Mesenchymal stem cell (in vitro differentiated cells and primary cell): ENCODE data around the gene SEL1L2.

Experiments used
- DNase-seq: peaks from one replicate; pipeline ENCODE4 v3.0.0-alpha.2; 2013
- H2AFZ ChIP-seq: one replicate; pipeline ENCODE4 v1.6.1; 2013; ENCODE audit warnings: low read depth, mild to moderate bottlenecking, control low read depth, inconsistent platforms, low read length, moderate library complexity
- H2AK5ac ChIP-seq: 2 replicates; pipeline ENCODE4 v1.6.1; 2013; ENCODE audit warnings: low read length, moderate library complexity, mild to moderate bottlenecking, inconsistent platforms; ENCODE audit not compliant: severe bottlenecking
- H2BK120ac ChIP-seq: one replicate; pipeline ENCODE4 v1.6.1; 2013; ENCODE audit warnings: low read depth, mild to moderate bottlenecking, inconsistent platforms, low read length, moderate library complexity
- H2BK12ac ChIP-seq, 2 experiments: one replicate each; pipeline ENCODE4 v1.6.1; 2013; ENCODE audit warnings: inconsistent platforms in 2 of 2, low read length in 2 of 2, mild to moderate bottlenecking in 2 of 2, moderate library complexity in 2 of 2, control low read depth in 1 of 2
- H2BK15ac ChIP-seq: one replicate; pipeline ENCODE4 v1.6.1; 2013; ENCODE audit warnings: mild to moderate bottlenecking, low read depth, inconsistent platforms; ENCODE audit not compliant: poor library complexity, severe bottlenecking
- H2BK5ac ChIP-seq: 2 replicates; pipeline ENCODE4 v1.6.1; 2013; ENCODE audit warnings: low read depth, mild to moderate bottlenecking, low read length, control low read depth, inconsistent platforms; ENCODE audit not compliant: poor library complexity, severe bottlenecking
- H3K14ac ChIP-seq, 2 experiments: one replicate each; pipeline ENCODE4 v1.6.1; 2013; ENCODE audit warnings: inconsistent platforms in 2 of 2, low read length in 2 of 2, control low read depth in 1 of 2, mild to moderate bottlenecking in 1 of 2, moderate library complexity in 1 of 2
- H3K18ac ChIP-seq, 2 experiments: one replicate each; pipeline ENCODE4 v1.6.1; 2013; ENCODE audit warnings: inconsistent platforms in 2 of 2, low read length in 2 of 2, control low read depth in 1 of 2, low read depth in 1 of 2, mild to moderate bottlenecking in 1 of 2
- H3K23ac ChIP-seq, 2 experiments: one replicate each; pipeline ENCODE4 v1.6.1; 2013; ENCODE audit warnings: inconsistent platforms in 2 of 2, low read length in 2 of 2, mild to moderate bottlenecking in 2 of 2, moderate library complexity in 2 of 2, control low read depth in 1 of 2
- H3K27ac ChIP-seq: 2 replicates; pipeline ENCODE4 v1.5.1; 2013; ENCODE audit warnings: mild to moderate bottlenecking, moderate library complexity, low read length, control low read depth, inconsistent platforms; ENCODE audit not compliant: poor library complexity, severe bottlenecking
- H3K27me3 ChIP-seq, 2 experiments: 2 replicates each; pipeline versions ENCODE4 v1.6.1 to v1.7.0; 2013; ENCODE audit warnings: low read length in 2 of 2, mild to moderate bottlenecking in 2 of 2, moderate library complexity in 2 of 2, control low read depth in 1 of 2, inconsistent platforms in 1 of 2; ENCODE audit not compliant: control insufficient read depth in 1 of 2, insufficient read depth in 1 of 2
- H3K36me3 ChIP-seq, 2 experiments: 2 replicates each; pipeline versions ENCODE4 v1.6.1 to v1.7.0; 2013; ENCODE audit warnings: low read length in 2 of 2, control low read depth in 1 of 2, inconsistent platforms in 1 of 2, low read depth in 1 of 2, mild to moderate bottlenecking in 1 of 2; ENCODE audit not compliant: insufficient read depth in 2 of 2, control insufficient read depth in 1 of 2
- H3K4ac ChIP-seq, 2 experiments: one replicate each; pipeline ENCODE4 v1.6.1; 2013; ENCODE audit warnings: inconsistent platforms in 2 of 2, low read length in 2 of 2, mild to moderate bottlenecking in 2 of 2, moderate library complexity in 2 of 2, control low read depth in 1 of 2, low read depth in 1 of 2
- H3K4me1 ChIP-seq: 2 replicates; pipeline ENCODE4 v1.6.1; 2013; ENCODE audit warnings: low read depth, low read length, control low read depth; ENCODE audit not compliant: control insufficient read depth, insufficient read depth
- H3K4me2 ChIP-seq: 2 replicates; pipeline ENCODE4 v1.6.1; 2013; ENCODE audit warnings: low read length, mild to moderate bottlenecking, inconsistent platforms; ENCODE audit not compliant: poor library complexity, severe bottlenecking
- H3K4me3 ChIP-seq, 2 experiments: 2 replicates each; pipeline versions ENCODE4 v1.5.1 to v1.7.0; 2013; ENCODE audit warnings: low read length in 2 of 2, mild to moderate bottlenecking in 2 of 2, control low read depth in 1 of 2, low read depth in 1 of 2; ENCODE audit not compliant: insufficient read depth in 1 of 2
- H3K79me1 ChIP-seq: replicated peaks from 2 replicates; pipeline ENCODE4 v1.6.1; 2013; ENCODE audit warnings: mild to moderate bottlenecking, control low read depth, low read length, inconsistent platforms; ENCODE audit not compliant: poor library complexity, severe bottlenecking
- H3K9ac ChIP-seq: 2 replicates; pipeline ENCODE4 v1.7.0; 2013; ENCODE audit warnings: mild to moderate bottlenecking, low read length, moderate library complexity
- H3K9me3 ChIP-seq: 2 replicates; pipeline ENCODE4 v1.7.0; 2013; ENCODE audit warnings: mild to moderate bottlenecking, low read length; ENCODE audit not compliant: control insufficient read depth
- H4K8ac ChIP-seq: one replicate; pipeline ENCODE4 v1.6.1; 2013; ENCODE audit warnings: inconsistent platforms, mild to moderate bottlenecking, low read length, moderate library complexity
- H4K91ac ChIP-seq: one replicate; pipeline ENCODE4 v1.6.1; 2013; ENCODE audit warnings: mild to moderate bottlenecking, low read length, inconsistent platforms
- WGBS: methylation state at CpG from one replicate; pipeline ENCODE4 v1.1.7; 2013; ENCODE audit warnings: mixed read lengths; 5-methylcytosine and 5-hydroxymethylcytosine counted together

SEL1L2 gene

GRCh38 chr20:13991311-13991710, 897 bp upstream of the SEL1L2 start:
- no peak overlapping the region for H3K23ac ChIP-seq
- no peak overlapping the region for H4K91ac ChIP-seq
- H3K9me3 ChIP-seq: peaks cover 36% of the 10 kb centered on the region
- H3K18ac ChIP-seq: no peak overlapping the region
- no peak overlapping the region for H2BK15ac ChIP-seq
- H3K27ac ChIP-seq: no peak overlapping the region
- no peak overlapping the region for H2AFZ ChIP-seq
- H3K4me2 ChIP-seq: no peak overlapping the region
- no peak overlapping the region for H2BK5ac ChIP-seq
- WGBS: 81% methylated on average over 1 of the region's 1 CpG
- H3K14ac ChIP-seq: no peak overlapping the region
- no peak overlapping the region for H2AK5ac ChIP-seq
- no peak for DNase-seq
- H3K36me3 ChIP-seq: no peaks in the 10 kb centered on the region
- H3K4me3 ChIP-seq: no peak overlapping the region
- no peaks in the 10 kb centered on the region for H3K79me1 ChIP-seq
- H3K27me3 ChIP-seq: no peaks in the 10 kb centered on the region
- no peak overlapping the region for H3K9ac ChIP-seq
- H2BK12ac ChIP-seq: no peak overlapping the region
- no peak overlapping the region for H4K8ac ChIP-seq
- no peak overlapping the region for H3K4ac ChIP-seq
- no peak overlapping the region for H2BK120ac ChIP-seq
- H3K4me1 ChIP-seq: peaks cover 2% of the 10 kb centered on the region

- no peak overlapping the region for H2BK12ac ChIP-seq
- no peaks in the 10 kb centered on the region for H3K79me1 ChIP-seq
- H3K14ac ChIP-seq: no peak overlapping the region
- H3K36me3 ChIP-seq: no peaks in the 10 kb centered on the region
- H3K27me3 ChIP-seq: no peaks in the 10 kb centered on the region
- H3K4ac ChIP-seq: no peak overlapping the region
- H3K27ac ChIP-seq: no peak overlapping the region
- peaks cover 14% of the 10 kb centered on the region for H3K9me3 ChIP-seq
- H3K4me1 ChIP-seq: no peaks in the 10 kb centered on the region
- H2AFZ ChIP-seq: no peak overlapping the region
- no peak overlapping the region for H2AK5ac ChIP-seq
- no peak overlapping the region for H3K23ac ChIP-seq
- no peak overlapping the region for H2BK120ac ChIP-seq
- H4K8ac ChIP-seq: no peak overlapping the region
- WGBS: 63% methylated on average over 4 of the region's 4 CpGs
- no peak overlapping the region for H3K4me3 ChIP-seq
- H4K91ac ChIP-seq: no peak overlapping the region
- H2BK5ac ChIP-seq: no peak overlapping the region
- H3K18ac ChIP-seq: no peak overlapping the region
- DNase-seq: no peak
- no peak overlapping the region for H3K9ac ChIP-seq
- no peak overlapping the region for H2BK15ac ChIP-seq
- H3K4me2 ChIP-seq: no peak overlapping the region
These were observed 6.2 kb downstream of the SEL1L2 start for GRCh38 chr20:13984211-13984610.

- no peak overlapping the region for H2BK120ac ChIP-seq
- no peaks in the 10 kb centered on the region for H3K36me3 ChIP-seq
- H2BK15ac ChIP-seq: no peak overlapping the region
- WGBS: 58% methylated on average over 1 of the region's 3 CpGs
- H3K18ac ChIP-seq: no peak overlapping the region
- no peaks in the 10 kb centered on the region for H3K4me1 ChIP-seq
- no peak overlapping the region for H4K8ac ChIP-seq
- H3K14ac ChIP-seq: no peak overlapping the region
- H3K79me1 ChIP-seq: no peaks in the 10 kb centered on the region
- H3K23ac ChIP-seq: no peak overlapping the region
- no peak for DNase-seq
- H2BK12ac ChIP-seq: no peak overlapping the region
- no peak overlapping the region for H2AFZ ChIP-seq
- H3K9ac ChIP-seq: no peak overlapping the region
- no peak overlapping the region for H2AK5ac ChIP-seq
- H2BK5ac ChIP-seq: no peak overlapping the region
- no peak overlapping the region for H4K91ac ChIP-seq
- no peaks in the 10 kb centered on the region for H3K27me3 ChIP-seq
- no peaks in the 10 kb centered on the region for H3K9me3 ChIP-seq
- no peak overlapping the region for H3K4me3 ChIP-seq
- H3K4ac ChIP-seq: no peak overlapping the region
- H3K4me2 ChIP-seq: no peak overlapping the region
- H3K27ac ChIP-seq: no peak overlapping the region
These were observed 29.9 kb downstream of the SEL1L2 start for GRCh38 chr20:13960525-13960924.

GRCh38 chr20:13960119-13960518, 30.3 kb downstream of the SEL1L2 start:
- WGBS: 74% methylated on average over 2 of the region's 2 CpGs
- H3K27me3 ChIP-seq: no peaks in the 10 kb centered on the region

More at GRCh38 chr20:13960119-13960518, 30.3 kb downstream of the SEL1L2 start:
- DNase-seq: no peak
- Histone ChIP-seq H3K9me3 (no peaks in the 10 kb centered on the region), H3K79me1 (no peaks in the 10 kb centered on the region), H2AK5ac (no peak overlapping the region), H3K18ac (no peak overlapping the region), H2BK5ac (no peak overlapping the region), H3K27ac (no peak overlapping the region), H2AFZ (no peak overlapping the region), H3K23ac (no peak overlapping the region), H2BK12ac (no peak overlapping the region), H3K36me3 (no peaks in the 10 kb centered on the region), H3K4me3 (no peak overlapping the region), H3K4me1 (no peaks in the 10 kb centered on the region), H3K9ac (no peak overlapping the region), H3K14ac (no peak overlapping the region), H3K4me2 (no peak overlapping the region), H4K91ac (no peak overlapping the region), H4K8ac (no peak overlapping the region), H3K4ac (no peak overlapping the region), H2BK120ac (no peak overlapping the region), H2BK15ac (no peak overlapping the region)
